Mucosa of stomach (tissue), 1 donor: Measurements from ENCODE around the gene CEACAM16.
"Not testable (repeated sequence)": the region's sequence is repeated elsewhere in the genome, so short reads cannot be mapped to it uniquely, and the experiment has no call there.

Experiments used
- H3K27me3 ChIP-seq: one replicate; pipeline ENCODE4 v1.7.0; 2013; ENCODE audit warnings: mild to moderate bottlenecking, low read length; ENCODE audit not compliant: control insufficient read depth, insufficient read depth
- H3K36me3 ChIP-seq: one replicate; pipeline ENCODE4 v1.7.0; 2013; ENCODE audit warnings: low read length; ENCODE audit not compliant: control insufficient read depth, insufficient read depth
- H3K4me1 ChIP-seq: one replicate; pipeline ENCODE4 v1.7.0; 2013; ENCODE audit warnings: mild to moderate bottlenecking, low read length; ENCODE audit not compliant: control insufficient read depth, insufficient read depth
- H3K4me3 ChIP-seq: one replicate; pipeline ENCODE4 v1.7.0; 2013; ENCODE audit warnings: low read length
- H3K9ac ChIP-seq: one replicate; pipeline ENCODE4 v1.7.0; 2013; ENCODE audit warnings: mild to moderate bottlenecking, low read length, moderate library complexity
- H3K9me3 ChIP-seq: one replicate; pipeline ENCODE4 v1.7.0; 2013; ENCODE audit warnings: mild to moderate bottlenecking, low read length, moderate library complexity; ENCODE audit not compliant: control insufficient read depth
- donor health status: Pancreatic carcinoma.

Gene CEACAM16

DNA sequence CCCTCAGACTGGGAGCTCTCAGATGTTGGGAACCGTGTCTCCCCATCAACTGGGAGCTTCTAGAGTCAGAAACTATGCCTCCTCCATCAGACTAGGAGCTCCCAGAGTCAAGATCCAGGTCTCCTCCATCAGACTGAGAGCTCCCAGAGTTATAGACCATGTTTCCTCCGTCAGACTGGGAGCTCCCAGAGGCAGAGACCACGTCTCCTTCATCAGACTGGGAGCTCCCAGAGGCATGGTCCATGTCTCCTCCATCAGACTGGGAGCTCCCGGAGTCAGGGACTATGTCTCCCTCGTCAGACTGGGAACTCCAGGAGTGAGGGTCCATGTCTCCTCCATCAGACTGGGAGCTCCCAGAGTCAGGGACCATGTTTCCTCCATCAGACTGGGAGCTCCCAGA, 10.0 kb downstream of the CEACAM16 start:
- no peaks in the 10 kb centered on the region for H3K9me3 ChIP-seq
- no peaks in the 10 kb centered on the region for H3K27me3 ChIP-seq
- no peak overlapping the region for H3K4me3 ChIP-seq
- no peaks in the 10 kb centered on the region for H3K4me1 ChIP-seq
- H3K36me3 ChIP-seq: no peaks in the 10 kb centered on the region
- H3K9ac ChIP-seq: no peak overlapping the region

DNA sequence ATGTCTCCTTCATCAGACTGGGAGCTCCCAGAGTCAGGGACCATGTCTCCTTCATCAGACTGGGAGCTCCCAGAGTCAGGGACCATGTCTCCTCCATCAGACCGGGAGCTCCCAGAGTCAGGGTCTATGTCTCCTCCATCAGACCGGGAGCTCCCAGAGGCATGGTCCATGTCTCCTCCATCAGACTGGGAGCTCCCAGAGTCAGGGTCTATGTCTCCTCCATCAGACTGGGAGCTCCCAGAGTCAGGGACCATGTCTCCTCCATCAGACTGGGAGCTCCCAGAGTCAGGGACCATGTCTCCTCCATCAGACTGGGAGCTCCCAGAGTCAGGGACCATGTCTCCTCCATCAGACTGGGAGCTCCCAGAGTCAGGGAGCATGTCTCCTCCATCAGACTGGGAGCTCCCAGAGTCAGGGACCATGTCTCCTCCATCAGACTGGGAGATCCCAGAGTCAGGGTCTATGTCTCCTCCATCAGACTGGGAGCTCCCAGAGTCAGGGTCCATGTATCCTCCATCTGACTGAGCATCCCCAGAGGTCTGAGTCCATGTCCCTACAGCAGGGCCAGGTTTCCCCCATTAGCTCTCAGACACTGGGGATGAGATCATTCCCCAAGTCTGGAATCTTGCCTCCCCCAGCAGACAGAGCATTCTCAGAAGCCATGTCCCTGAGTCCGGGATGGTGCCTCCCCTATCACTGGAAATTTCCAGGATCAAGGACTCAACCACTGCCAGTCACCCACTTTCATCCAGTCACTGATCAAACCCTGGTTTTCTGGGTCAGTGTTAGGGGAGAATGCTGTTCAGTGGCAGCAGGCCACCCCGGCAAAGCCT, 10.7 kb downstream of the CEACAM16 start:
- not testable (repeated sequence) for H3K27me3 ChIP-seq, H3K36me3 ChIP-seq, H3K4me3 ChIP-seq, H3K9ac ChIP-seq, H3K9me3 ChIP-seq, H3K4me1 ChIP-seq

DNA sequence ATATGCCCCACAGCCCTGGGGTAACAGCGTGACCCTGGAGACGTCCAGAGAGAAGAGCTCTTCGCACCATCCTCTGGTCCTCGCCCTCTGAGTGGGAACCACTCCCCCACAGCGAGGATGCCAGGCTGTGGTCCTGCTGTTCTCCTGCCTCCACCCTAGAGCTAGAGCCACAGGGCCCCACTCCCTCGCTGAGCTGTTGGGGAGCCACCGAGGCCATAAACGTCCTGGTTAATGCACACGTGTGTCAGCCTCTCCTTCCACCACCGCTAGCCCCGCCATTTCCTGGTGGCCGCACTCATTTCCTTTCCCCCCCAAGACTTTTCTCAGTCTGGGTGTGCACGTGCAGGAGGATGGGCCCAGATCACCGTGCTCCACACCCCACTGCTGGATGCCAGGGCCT, 11.5 kb downstream of the CEACAM16 start:
- no peaks in the 10 kb centered on the region for H3K27me3 ChIP-seq
- no peaks in the 10 kb centered on the region for H3K36me3 ChIP-seq
- H3K4me3 ChIP-seq: no peak overlapping the region
- H3K9ac ChIP-seq: no peak overlapping the region
- no peaks in the 10 kb centered on the region for H3K9me3 ChIP-seq
- no peaks in the 10 kb centered on the region for H3K4me1 ChIP-seq

DNA sequence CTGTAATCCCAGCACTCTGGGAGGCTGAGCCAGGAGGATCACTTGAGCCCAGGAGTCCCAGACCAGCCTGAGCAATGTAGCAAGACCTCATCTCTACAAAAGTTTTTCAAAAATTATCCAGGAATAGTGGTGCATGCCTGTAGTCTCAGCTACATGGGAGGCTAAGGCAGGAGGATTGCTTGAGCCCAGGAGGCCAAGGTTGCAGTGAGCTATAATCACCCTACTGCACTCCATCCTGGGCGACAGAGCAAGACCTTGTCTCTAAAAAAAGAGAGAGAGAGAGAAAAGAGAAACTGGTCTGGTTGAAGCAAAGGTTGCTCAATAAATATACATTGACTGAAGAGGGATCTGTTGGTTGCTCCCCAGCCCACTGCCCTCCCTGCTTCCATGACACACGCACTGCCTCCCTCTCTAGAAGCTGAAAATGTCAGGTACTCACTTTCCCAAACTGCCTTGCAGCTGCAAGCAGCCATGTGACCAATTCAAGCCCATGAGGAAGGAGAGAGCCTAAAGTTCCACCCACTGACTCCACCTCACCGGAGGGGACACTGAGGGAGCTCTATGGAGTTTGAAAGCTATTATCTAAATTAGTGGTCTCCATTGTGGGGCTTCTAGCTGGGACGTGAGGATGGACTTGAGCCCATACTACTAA, 14.0 kb downstream of the CEACAM16 start:
- Histone ChIP-seq H3K4me1 (no peaks in the 10 kb centered on the region), H3K9me3 (no peaks in the 10 kb centered on the region), H3K4me3 (no peak overlapping the region), H3K36me3 (no peaks in the 10 kb centered on the region), H3K9ac (no peak overlapping the region), H3K27me3 (no peaks in the 10 kb centered on the region)

DNA sequence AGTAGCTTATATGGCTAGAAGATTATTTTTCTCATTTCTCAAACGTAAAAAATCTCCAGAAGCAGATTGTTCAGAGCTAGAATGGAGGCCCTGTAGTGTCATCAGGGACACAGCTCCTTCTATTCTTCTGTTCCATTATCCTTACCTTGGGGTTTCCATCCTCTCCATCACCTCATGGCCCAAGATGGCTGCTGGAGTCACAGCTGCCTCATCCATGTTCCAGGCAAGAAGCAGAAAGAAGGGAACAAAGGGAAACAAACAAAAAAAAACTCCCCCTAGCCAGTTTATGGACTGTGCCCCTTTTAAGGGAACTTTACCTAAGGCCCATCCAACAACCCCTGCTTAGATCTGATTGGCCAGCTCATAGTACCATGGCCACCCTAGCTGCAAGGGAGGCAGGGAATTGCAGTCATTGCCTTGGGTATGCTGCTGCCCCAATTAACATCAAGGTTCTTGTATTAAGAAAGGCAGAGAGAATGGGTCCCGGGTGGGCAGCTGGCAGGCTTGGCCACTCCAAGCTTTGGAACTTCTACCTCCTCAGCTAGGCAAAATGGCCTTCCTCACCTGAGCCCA, 15.7 kb downstream of the CEACAM16 start:
- no peaks in the 10 kb centered on the region for H3K9me3 ChIP-seq
- peaks cover 14% of the 10 kb centered on the region for H3K4me1 ChIP-seq
- no peaks in the 10 kb centered on the region for H3K36me3 ChIP-seq
- H3K4me3 ChIP-seq: no peak overlapping the region
- H3K27me3 ChIP-seq: no peaks in the 10 kb centered on the region
- H3K9ac ChIP-seq: no peak overlapping the region

DNA sequence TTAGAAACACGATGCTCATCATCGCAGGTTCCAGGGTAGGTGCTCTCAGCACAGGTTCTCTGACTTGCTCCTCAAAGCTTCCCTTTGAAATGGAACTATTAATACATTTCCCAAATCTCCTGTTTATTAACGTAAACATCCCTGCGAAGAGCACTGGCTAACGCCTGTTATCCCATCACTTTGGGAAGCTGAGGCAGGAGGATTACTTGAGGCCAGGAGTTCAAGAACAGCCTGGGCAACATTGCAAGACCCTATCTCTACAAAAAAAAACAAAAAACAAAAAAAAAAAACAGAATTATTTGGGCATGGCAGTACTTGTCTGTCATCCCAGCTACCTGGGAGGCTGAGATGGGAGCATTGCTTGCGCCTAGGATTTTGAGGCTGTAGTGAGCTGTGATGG, 18.7 kb downstream of the CEACAM16 start:
- Histone ChIP-seq H3K27me3 (peaks cover 1% of the 10 kb centered on the region), H3K9me3 (no peaks in the 10 kb centered on the region), H3K4me3 (no peak overlapping the region), H3K9ac (no peak overlapping the region), H3K4me1 (peaks cover 21% of the 10 kb centered on the region), H3K36me3 (no peaks in the 10 kb centered on the region)

DNA sequence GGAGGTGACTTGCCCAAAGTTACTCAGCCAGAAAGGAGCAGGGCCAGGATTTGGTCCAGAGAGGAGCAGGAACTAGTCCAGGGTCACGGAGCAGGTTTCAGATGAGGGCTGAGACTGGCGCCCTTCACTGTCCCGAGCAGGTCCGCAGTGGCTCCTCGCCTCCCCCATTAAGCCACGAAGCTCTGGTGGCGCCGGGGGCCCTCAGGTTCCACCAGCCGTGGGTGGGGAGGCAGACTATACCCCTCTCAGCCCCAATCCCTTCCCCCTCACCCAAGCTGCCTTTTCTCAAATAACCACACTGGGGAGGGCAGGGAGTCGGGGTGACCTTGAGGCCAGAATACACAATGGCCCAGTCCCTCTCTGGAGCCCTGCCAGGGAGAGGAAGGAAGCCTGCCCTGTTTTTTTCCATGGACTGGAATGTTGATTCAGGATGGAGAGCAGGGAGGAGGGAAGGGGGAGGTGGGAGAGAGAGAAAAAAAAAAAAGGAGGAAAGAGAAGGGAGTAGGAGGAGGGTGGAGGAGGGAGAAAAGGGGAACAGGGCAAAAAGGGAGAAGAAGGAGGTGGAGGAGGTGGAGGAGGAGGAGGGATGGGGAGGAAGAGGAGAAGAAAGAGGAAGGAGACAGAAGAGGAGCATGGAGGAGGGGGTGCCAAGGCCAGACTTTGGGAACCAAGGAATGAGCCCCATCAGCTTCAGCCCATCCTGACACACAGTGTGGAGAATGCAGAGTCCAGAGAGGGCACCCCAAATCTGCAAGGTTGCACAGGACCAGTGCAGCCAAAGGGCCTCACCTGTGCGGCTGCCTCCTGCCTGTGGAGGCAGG, 19.7 kb downstream of the CEACAM16 start:
- Histone ChIP-seq H3K9ac (peak overlapping the region; percentile 28), H3K4me3 (no peak overlapping the region), H3K36me3 (no peaks in the 10 kb centered on the region), H3K27me3 (peaks cover 3% of the 10 kb centered on the region), H3K4me1 (peaks cover 27% of the 10 kb centered on the region), H3K9me3 (no peaks in the 10 kb centered on the region)

DNA sequence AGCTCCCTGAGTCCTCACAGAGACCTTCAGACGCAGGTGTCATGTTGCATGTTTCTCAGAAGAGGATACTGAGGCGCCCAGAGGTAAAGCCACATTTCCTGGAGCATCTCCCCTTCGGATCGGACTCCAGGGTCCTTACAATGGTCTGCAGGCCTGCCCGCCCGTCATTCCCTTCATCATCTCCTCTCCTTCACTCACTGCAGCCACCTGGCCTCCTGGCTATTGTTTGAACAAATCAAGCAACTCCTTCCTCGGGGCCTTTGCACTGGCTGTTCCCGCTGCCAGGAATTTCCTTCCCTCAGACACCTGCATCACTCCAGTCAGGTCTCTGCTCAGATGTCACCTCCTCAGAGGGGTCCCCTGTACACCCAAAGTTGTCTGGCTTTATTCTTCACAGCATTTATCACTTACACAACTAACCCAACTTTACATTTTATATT, 20.3 kb downstream of the CEACAM16 start:
- H3K27me3 ChIP-seq: peaks cover 3% of the 10 kb centered on the region
- H3K9ac ChIP-seq: no peak overlapping the region

DNA sequence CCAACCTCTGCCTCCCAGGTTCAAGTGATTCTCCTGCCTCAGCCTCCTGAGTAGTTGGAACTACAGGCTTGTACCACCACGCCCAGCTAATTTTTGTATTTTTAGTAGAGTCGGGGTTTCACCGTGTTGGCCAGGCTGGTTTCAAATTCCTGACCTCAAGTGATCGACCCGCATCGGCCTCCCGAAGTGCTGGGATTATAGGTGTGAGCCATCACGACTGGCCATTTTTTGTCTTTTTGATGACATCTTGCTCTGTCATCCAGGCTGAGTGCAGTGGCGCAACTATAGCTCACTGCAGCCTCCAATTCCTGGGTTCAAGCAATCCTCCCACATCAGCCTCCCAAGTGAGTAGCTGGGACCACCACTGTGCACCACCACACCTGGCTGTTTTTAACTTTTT, 21.4 kb downstream of the CEACAM16 start:
- H3K27me3 ChIP-seq, H3K9ac ChIP-seq, H3K4me3 ChIP-seq, H3K36me3 ChIP-seq, H3K9me3 ChIP-seq: not testable (repeated sequence)
- H3K4me1 ChIP-seq: peaks cover 38% of the 10 kb centered on the region

More for the DNA sequence above, 20.3 kb downstream of the CEACAM16 start:
- no peak overlapping the region for H3K4me3 ChIP-seq
- peaks cover 33% of the 10 kb centered on the region for H3K4me1 ChIP-seq
- no peaks in the 10 kb centered on the region for H3K36me3 ChIP-seq
- H3K9me3 ChIP-seq: no peaks in the 10 kb centered on the region

DNA sequence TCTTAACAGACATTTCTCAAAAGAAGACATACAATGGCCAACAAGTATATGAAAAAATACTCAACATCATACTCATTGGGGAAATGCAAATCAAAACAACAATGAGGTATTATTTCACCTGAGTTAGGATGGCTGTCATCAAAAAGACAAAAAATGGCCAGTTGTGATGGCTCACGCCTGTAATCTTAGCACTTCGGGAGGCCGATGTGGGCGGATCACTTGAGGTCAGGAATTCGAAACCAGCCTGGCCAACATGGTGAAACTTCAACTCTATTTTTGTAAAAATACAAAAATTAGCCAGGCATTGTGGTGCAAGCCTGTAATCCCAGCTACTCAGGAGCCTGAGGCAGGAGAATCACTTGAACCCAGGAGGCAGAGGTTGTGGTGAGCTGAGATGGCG, 22.0 kb downstream of the CEACAM16 start:
- Histone ChIP-seq H3K4me1 (peaks cover 43% of the 10 kb centered on the region), H3K9ac (no peak overlapping the region), H3K4me3 (no peak overlapping the region), H3K36me3 (no peaks in the 10 kb centered on the region), H3K27me3 (peaks cover 3% of the 10 kb centered on the region), H3K9me3 (no peaks in the 10 kb centered on the region)

DNA sequence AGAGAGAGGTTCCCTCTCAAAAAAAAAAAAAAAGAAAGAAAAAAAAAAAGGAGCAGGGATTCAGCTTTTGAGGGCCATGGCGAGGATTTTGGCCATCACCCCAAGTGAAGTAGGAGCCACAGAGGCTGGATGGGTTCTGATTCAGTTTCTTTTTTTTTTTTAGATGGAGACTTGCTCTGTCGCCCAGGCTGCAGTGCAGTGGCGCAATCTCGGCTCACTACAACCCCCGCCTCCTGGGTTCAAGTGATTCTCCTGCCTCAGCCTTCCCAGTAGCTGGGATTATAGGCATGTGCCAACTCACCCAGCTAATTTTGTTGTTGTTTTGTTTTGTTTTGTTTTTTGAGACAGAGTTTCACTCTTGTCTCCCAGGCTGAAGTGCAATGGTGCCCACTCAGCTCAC, 22.4 kb downstream of the CEACAM16 start:
- H3K36me3 ChIP-seq, H3K9ac ChIP-seq, H3K4me3 ChIP-seq, H3K27me3 ChIP-seq, H3K9me3 ChIP-seq: not testable (repeated sequence)
- H3K4me1 ChIP-seq: peaks cover 46% of the 10 kb centered on the region
